GM23338 (cell line): ENCODE measurements around the gene OR10AD1. TPM values are rescaled to one million over a fixed set of nuclear protein-coding genes. Genes with fewer than 3 reads are reported as not detected.

Source experiments
- ATAC-seq: fragments of 200-7000 bp; cut with Tn5 transposase; 3 replicates; pipeline ENCODE4 v1.9.1; 2020
- DNase-seq: peaks from one replicate; pipeline ENCODE4 v3.0.0-alpha.2; 2015; ENCODE audit warnings: low spot score
- H2AFZ ChIP-seq: fragments of 200-600 bp; sonication (generic); 2 replicates; pipeline ENCODE4 v1.8.0; 2016; ENCODE audit warnings: antibody characterized with exemption, mild to moderate bottlenecking, moderate library complexity
- H3F3A ChIP-seq: fragments of 200-600 bp; sonication (generic); replicated peaks from 2 replicates; pipeline ENCODE4 v1.8.0; 2017; ENCODE audit warnings: antibody characterized with exemption, mixed run types, low read depth
- H3K27ac ChIP-seq: fragments of 200-600 bp; sonication (generic); 2 replicates; pipeline ENCODE4 v1.6.1; 2016; ENCODE audit warnings: low read depth
- H3K27me3 ChIP-seq: fragments of 200-600 bp; sonication (generic); 2 replicates; pipeline ENCODE4 v1.8.0; 2016; ENCODE audit warnings: mild to moderate bottlenecking, mixed run types, moderate library complexity; ENCODE audit not compliant: insufficient read depth
- H3K36me3 ChIP-seq: fragments of 200-600 bp; sonication (generic); 2 replicates; pipeline ENCODE4 v1.8.0; 2016; ENCODE audit warnings: mild to moderate bottlenecking; ENCODE audit not compliant: insufficient read depth
- H3K4me1 ChIP-seq: fragments of 200-600 bp; sonication (generic); 2 replicates; pipeline ENCODE4 v1.8.0; 2016; ENCODE audit warnings: mild to moderate bottlenecking, moderate library complexity; ENCODE audit not compliant: insufficient read depth
- H3K4me2 ChIP-seq: fragments of 200-600 bp; sonication (generic); 2 replicates; pipeline ENCODE4 v1.7.1; 2017; ENCODE audit warnings: mixed run types
- H3K4me3 ChIP-seq: fragments of 200-600 bp; sonication (generic); 2 replicates; pipeline ENCODE4 v1.6.1; 2016; ENCODE audit warnings: mixed run types
- H3K79me2 ChIP-seq: fragments of 200-600 bp; sonication (generic); replicated peaks from 2 replicates; pipeline ENCODE4 v1.8.0; 2017; ENCODE audit warnings: mild to moderate bottlenecking; ENCODE audit not compliant: insufficient read depth
- H3K9me2 ChIP-seq: fragments of 200-600 bp; sonication (generic); 2 replicates; pipeline ENCODE4 v1.8.0; 2017; ENCODE audit not compliant: insufficient read depth
- H4K20me1 ChIP-seq: fragments of 200-600 bp; sonication (generic); replicated peaks from 2 replicates; pipeline ENCODE4 v1.8.0; 2017; ENCODE audit warnings: mild to moderate bottlenecking; ENCODE audit not compliant: insufficient read depth
- H3K27ac Mint-ChIP-seq: 2 replicates; pipeline ENCODE4 v1.8.0; 2020; ENCODE audit warnings: inconsistent platforms, mild to moderate bottlenecking, moderate library complexity, mixed read lengths
- H3K27me3 Mint-ChIP-seq: 3 replicates; pipeline ENCODE4 v1.8.0; 2022; ENCODE audit warnings: low read depth, mild to moderate bottlenecking, moderate library complexity, mixed read lengths, inconsistent platforms; ENCODE audit not compliant: insufficient read depth, poor library complexity
- H3K36me3 Mint-ChIP-seq: 3 replicates; pipeline ENCODE4 v1.8.0; 2021; ENCODE audit warnings: low read depth, mild to moderate bottlenecking, inconsistent platforms, moderate library complexity, mixed read lengths
- H3K4me1 Mint-ChIP-seq: 3 replicates; pipeline ENCODE4 v1.8.0; 2020; ENCODE audit warnings: mild to moderate bottlenecking, inconsistent platforms, mixed read lengths
- H3K4me3 Mint-ChIP-seq: 3 replicates; pipeline ENCODE4 v1.8.0; 2021; ENCODE audit warnings: moderate library complexity, mild to moderate bottlenecking, inconsistent platforms, mixed read lengths
- H3K9me3 Mint-ChIP-seq: 3 replicates; pipeline ENCODE4 v1.8.0; 2020; ENCODE audit warnings: moderate library complexity, mild to moderate bottlenecking, inconsistent platforms, mixed read lengths
- CTCF ChIP-seq, 2 experiments: fragments of 200-600 bp in 1 of 2; sonication (generic) in 1 of 2; conservative IDR thresholded peaks; 2 replicates each; pipeline versions ENCODE4 v1.5.1 to v1.6.1; 2016 to 2017; ENCODE audit warnings: antibody characterized with exemption in 2 of 2, low read depth in 2 of 2, mild to moderate bottlenecking in 2 of 2, moderate library complexity in 1 of 2
- EZH2 ChIP-seq: fragments of 200-600 bp; sonication (generic); IDR thresholded peaks from one replicate; pipeline ENCODE4 v1.8.0; 2017; ENCODE audit warnings: antibody characterized with exemption, mild to moderate bottlenecking, low read depth; ENCODE audit not compliant: unreplicated experiment
- JUNB ChIP-seq: IDR thresholded peaks from one replicate; pipeline ENCODE4 v1.6.1; 2016; ENCODE audit warnings: antibody characterized with exemption; ENCODE audit not compliant: unreplicated experiment
- NANOG ChIP-seq: IDR thresholded peaks from 2 replicates; pipeline ENCODE4 v1.6.1; 2016; ENCODE audit warnings: antibody characterized with exemption, borderline replicate concordance
- STAT1 ChIP-seq: IDR thresholded peaks from one replicate; pipeline ENCODE4 v1.6.1; 2016; ENCODE audit warnings: antibody characterized with exemption; ENCODE audit not compliant: unreplicated experiment
- ZNF331 ChIP-seq: fragments of 250-450 bp; sonication (Bioruptor Pico); IDR thresholded peaks from 2 replicates; pipeline ENCODE4 v1.5.0; 2020; ENCODE audit warnings: low read depth, mild to moderate bottlenecking, moderate library complexity
- polyA plus RNA-seq: library from polyadenylated mRNA; unstranded; fragments of >200 nt; fragmentation: Nextera tagmentation; extraction: Ambion mirVana; gene quantifications from 2 replicates; pipeline ENCODE4 v1.2.1, GENCODE V29; 2016
- total RNA-seq: library from RNA; depleted of rRNA; stranded (reverse); fragments of >200 nt; shearing (Covaris generic); gene quantifications from 2 replicates; pipeline ENCODE4 v1.2.3, GENCODE V29; 2014
- TF ChIP-seq, protein P1 (sequence below): fragments of 250-450 bp; sonication (Bioruptor Pico); IDR thresholded peaks from 2 replicates; pipeline ENCODE4 v1.5.0; 2020; ENCODE audit warnings: mild to moderate bottlenecking, moderate library complexity
- TF ChIP-seq, protein P2 (sequence below): IDR thresholded peaks from one replicate; pipeline ENCODE4 v1.6.1; 2018; ENCODE audit warnings: antibody characterized with exemption; ENCODE audit not compliant: unreplicated experiment

OR10AD1 gene
- total and polyA plus RNA-seq, 2 experiments from 2014 or later = not detected

DNA sequence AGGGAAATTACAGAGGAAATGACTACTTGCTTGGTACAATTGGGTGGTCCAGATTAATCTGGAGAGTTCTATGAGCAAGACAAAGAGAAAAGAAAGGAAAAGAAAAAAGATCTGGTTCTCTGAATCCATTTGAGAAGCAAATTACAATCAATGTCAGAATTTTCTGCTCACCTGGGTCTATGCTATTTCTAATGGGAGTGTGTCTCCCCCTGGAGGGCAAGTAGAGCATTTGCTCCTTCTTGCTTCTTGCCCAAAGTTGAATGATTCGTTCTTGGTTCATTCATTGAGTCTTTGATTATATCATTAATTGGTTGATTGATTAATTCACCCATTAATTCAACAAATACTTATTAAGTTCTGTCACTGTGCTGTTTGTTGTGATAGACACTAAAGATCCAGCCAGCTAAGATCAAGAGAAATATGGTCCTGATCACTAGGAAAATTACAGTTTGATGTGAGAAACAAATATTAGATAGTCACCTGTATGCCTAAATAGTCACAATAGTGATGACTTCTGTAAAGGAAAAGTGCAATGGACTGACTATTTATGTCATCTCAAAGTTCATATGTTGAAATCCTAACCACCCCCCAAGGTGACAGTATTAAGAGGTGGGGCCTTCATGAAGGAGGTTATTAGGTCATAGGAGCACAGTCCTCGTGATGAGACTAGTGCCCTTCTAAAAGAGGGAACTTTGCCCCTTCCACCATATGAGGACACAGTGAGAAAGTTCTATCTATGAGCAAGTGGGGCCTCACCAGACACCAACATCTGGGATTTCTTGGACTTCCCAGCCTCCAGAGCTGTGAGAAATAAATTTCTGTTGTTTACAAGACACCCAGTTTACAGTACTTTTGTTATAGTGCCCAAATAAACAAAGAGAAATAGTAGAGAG lies 37.8 kb downstream of the OR10AD1 start:
- Histone ChIP-seq H3K9me2 (no peaks in the 10 kb centered on the region), H2AFZ (no peak overlapping the region), H3K36me3 (no peaks in the 10 kb centered on the region), H3K27ac (no peak overlapping the region), H3K4me2 (no peak overlapping the region), H3F3A (no peaks in the 10 kb centered on the region), H3K79me2 (no peaks in the 10 kb centered on the region), H3K27me3 (no peaks in the 10 kb centered on the region), H4K20me1 (no peaks in the 10 kb centered on the region), H3K4me3 (no peak overlapping the region), H3K4me1 (no peaks in the 10 kb centered on the region)
- ATAC-seq (peak; percentile 60), DNase-seq (peak; percentile 82)
- Mint-ChIP-seq H3K27ac (no peak overlapping the region), H3K4me1 (no peaks in the 10 kb centered on the region), H3K27me3 (peaks cover 2% of the 10 kb centered on the region), H3K36me3 (no peaks in the 10 kb centered on the region), H3K4me3 (no peak overlapping the region), H3K9me3 (no peaks in the 10 kb centered on the region)
- TF ChIP-seq CTCF (conservative IDR thresholded peaks at IDR 0.05; ENCODE audit: low read depth in 2 of 2) (peak; percentile 90 to 96), NANOG (no peak)

GRCh38 chr12:48164451-48164850 lies 38.6 kb downstream of the OR10AD1 start:
- H3F3A ChIP-seq = no peaks in the 10 kb centered on the region
- no peaks in the 10 kb centered on the region for H4K20me1 ChIP-seq
- no peak overlapping the region for H3K27ac ChIP-seq
- H3K9me3 Mint-ChIP-seq = no peaks in the 10 kb centered on the region
- no peaks in the 10 kb centered on the region for H3K27me3 ChIP-seq
- H3K79me2 ChIP-seq = no peaks in the 10 kb centered on the region
- H3K36me3 Mint-ChIP-seq = no peaks in the 10 kb centered on the region
- no peaks in the 10 kb centered on the region for H3K4me1 ChIP-seq
- TF ChIP-seq STAT1 = no peak
- TF ChIP-seq, protein P1, sequence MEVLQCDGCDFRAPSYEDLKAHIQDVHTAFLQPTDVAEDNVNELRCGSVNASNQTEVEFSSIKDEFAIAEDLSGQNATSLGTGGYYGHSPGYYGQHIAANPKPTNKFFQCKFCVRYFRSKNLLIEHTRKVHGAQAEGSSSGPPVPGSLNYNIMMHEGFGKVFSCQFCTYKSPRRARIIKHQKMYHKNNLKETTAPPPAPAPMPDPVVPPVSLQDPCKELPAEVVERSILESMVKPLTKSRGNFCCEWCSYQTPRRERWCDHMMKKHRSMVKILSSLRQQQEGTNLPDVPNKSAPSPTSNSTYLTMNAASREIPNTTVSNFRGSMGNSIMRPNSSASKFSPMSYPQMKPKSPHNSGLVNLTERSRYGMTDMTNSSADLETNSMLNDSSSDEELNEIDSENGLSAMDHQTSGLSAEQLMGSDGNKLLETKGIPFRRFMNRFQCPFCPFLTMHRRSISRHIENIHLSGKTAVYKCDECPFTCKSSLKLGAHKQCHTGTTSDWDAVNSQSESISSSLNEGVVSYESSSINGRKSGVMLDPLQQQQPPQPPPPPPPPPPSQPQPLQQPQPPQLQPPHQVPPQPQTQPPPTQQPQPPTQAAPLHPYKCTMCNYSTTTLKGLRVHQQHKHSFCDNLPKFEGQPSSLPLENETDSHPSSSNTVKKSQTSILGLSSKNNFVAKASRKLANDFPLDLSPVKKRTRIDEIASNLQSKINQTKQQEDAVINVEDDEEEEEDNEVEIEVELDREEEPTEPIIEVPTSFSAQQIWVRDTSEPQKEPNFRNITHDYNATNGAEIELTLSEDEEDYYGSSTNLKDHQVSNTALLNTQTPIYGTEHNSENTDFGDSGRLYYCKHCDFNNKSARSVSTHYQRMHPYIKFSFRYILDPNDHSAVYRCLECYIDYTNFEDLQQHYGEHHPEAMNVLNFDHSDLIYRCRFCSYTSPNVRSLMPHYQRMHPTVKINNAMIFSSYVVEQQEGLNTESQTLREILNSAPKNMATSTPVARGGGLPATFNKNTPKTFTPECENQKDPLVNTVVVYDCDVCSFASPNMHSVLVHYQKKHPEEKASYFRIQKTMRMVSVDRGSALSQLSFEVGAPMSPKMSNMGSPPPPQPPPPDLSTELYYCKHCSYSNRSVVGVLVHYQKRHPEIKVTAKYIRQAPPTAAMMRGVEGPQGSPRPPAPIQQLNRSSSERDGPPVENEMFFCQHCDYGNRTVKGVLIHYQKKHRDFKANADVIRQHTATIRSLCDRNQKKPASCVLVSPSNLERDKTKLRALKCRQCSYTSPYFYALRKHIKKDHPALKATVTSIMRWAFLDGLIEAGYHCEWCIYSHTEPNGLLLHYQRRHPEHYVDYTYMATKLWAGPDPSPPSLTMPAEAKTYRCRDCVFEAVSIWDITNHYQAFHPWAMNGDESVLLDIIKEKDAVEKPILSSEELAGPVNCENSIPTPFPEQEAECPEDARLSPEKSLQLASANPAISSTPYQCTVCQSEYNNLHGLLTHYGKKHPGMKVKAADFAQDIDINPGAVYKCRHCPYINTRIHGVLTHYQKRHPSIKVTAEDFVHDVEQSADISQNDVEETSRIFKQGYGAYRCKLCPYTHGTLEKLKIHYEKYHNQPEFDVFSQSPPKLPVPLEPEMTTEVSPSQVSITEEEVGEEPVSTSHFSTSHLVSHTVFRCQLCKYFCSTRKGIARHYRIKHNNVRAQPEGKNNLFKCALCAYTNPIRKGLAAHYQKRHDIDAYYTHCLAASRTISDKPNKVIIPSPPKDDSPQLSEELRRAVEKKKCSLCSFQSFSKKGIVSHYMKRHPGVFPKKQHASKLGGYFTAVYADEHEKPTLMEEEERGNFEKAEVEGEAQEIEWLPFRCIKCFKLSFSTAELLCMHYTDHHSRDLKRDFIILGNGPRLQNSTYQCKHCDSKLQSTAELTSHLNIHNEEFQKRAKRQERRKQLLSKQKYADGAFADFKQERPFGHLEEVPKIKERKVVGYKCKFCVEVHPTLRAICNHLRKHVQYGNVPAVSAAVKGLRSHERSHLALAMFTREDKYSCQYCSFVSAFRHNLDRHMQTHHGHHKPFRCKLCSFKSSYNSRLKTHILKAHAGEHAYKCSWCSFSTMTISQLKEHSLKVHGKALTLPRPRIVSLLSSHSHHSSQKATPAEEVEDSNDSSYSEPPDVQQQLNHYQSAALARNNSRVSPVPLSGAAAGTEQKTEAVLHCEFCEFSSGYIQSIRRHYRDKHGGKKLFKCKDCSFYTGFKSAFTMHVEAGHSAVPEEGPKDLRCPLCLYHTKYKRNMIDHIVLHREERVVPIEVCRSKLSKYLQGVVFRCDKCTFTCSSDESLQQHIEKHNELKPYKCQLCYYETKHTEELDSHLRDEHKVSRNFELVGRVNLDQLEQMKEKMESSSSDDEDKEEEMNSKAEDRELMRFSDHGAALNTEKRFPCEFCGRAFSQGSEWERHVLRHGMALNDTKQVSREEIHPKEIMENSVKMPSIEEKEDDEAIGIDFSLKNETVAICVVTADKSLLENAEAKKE (CRISPR knock-in tag) = no peak
- TF ChIP-seq EZH2 = no peak
- TF ChIP-seq ZNF331 (CRISPR knock-in tag) = no peak
- no peak for TF ChIP-seq JUNB
- TF ChIP-seq, protein P2, sequence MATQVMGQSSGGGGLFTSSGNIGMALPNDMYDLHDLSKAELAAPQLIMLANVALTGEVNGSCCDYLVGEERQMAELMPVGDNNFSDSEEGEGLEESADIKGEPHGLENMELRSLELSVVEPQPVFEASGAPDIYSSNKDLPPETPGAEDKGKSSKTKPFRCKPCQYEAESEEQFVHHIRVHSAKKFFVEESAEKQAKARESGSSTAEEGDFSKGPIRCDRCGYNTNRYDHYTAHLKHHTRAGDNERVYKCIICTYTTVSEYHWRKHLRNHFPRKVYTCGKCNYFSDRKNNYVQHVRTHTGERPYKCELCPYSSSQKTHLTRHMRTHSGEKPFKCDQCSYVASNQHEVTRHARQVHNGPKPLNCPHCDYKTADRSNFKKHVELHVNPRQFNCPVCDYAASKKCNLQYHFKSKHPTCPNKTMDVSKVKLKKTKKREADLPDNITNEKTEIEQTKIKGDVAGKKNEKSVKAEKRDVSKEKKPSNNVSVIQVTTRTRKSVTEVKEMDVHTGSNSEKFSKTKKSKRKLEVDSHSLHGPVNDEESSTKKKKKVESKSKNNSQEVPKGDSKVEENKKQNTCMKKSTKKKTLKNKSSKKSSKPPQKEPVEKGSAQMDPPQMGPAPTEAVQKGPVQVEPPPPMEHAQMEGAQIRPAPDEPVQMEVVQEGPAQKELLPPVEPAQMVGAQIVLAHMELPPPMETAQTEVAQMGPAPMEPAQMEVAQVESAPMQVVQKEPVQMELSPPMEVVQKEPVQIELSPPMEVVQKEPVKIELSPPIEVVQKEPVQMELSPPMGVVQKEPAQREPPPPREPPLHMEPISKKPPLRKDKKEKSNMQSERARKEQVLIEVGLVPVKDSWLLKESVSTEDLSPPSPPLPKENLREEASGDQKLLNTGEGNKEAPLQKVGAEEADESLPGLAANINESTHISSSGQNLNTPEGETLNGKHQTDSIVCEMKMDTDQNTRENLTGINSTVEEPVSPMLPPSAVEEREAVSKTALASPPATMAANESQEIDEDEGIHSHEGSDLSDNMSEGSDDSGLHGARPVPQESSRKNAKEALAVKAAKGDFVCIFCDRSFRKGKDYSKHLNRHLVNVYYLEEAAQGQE = no peak
- no peak overlapping the region for H3K4me3 Mint-ChIP-seq
- no peak overlapping the region for H3K4me2 ChIP-seq
- no peak overlapping the region for H2AFZ ChIP-seq
- H3K4me1 Mint-ChIP-seq = no peaks in the 10 kb centered on the region
- H3K9me2 ChIP-seq = no peaks in the 10 kb centered on the region
- DNase-seq (no peak), ATAC-seq (no peak)
- no peak overlapping the region for H3K4me3 ChIP-seq
- H3K27me3 Mint-ChIP-seq = peaks cover 2% of the 10 kb centered on the region
- no peak overlapping the region for H3K27ac Mint-ChIP-seq
- no peaks in the 10 kb centered on the region for H3K36me3 ChIP-seq
